ENCODE results near the gene EIF2D.

Gene EIF2D

GRCh38 chr1:206577626-206578025, 34.6 kb downstream of the EIF2D start:
- Histone ChIP-seq H3K36me3 (ENCODE audit: insufficient read depth) (no peaks in the 10 kb centered on the region; the same call in 1 of the 2 replicates), H3K4me2 (no peak overlapping the region), H4K20me1 (ENCODE audit: insufficient read depth) (peaks cover 59% of the 10 kb centered on the region), H3K27ac (no peak overlapping the region), H2AFZ (ENCODE audit: low read depth) (no peak overlapping the region), H3K9ac (no peak overlapping the region), H3K27me3 (ENCODE audit: insufficient read depth, low read depth) (no peaks in the 10 kb centered on the region), H3K79me2 (ENCODE audit: insufficient read depth, low read depth) (peaks cover 95% of the 10 kb centered on the region), H3K4me1 (ENCODE audit: low read depth, poor library complexity, severe bottlenecking) (peaks cover 38% of the 10 kb centered on the region), H3K4me3 (IDR thresholded peaks at IDR 0.05; ENCODE audit: insufficient read depth, low read depth, low read length) (no peak overlapping the region)
- no peak for TF ChIP-seq CTCF (conservative IDR thresholded peaks at IDR 0.05; ENCODE audit: low read depth, low read length)

GRCh38 chr1:206575894-206576737, 36.1 kb downstream of the EIF2D start:
- H3K27me3 ChIP-seq (ENCODE audit: insufficient read depth, low read depth) = no peaks in the 10 kb centered on the region
- H3K36me3 ChIP-seq (ENCODE audit: insufficient read depth) = no peaks in the 10 kb centered on the region; the same call in 1 of the 2 replicates
- H3K4me1 ChIP-seq (ENCODE audit: low read depth, poor library complexity, severe bottlenecking) = peaks cover 45% of the 10 kb centered on the region
- no peak overlapping the region for H3K9ac ChIP-seq
- no peak overlapping the region for H2AFZ ChIP-seq (ENCODE audit: low read depth)
- H4K20me1 ChIP-seq (ENCODE audit: insufficient read depth) = peaks cover 62% of the 10 kb centered on the region
- peaks cover 100% of the 10 kb centered on the region for H3K79me2 ChIP-seq (ENCODE audit: insufficient read depth, low read depth)
- TF ChIP-seq CTCF (conservative IDR thresholded peaks at IDR 0.05; ENCODE audit: low read depth, low read length) = no peak
- no peak overlapping the region; the same call in 1 of the 2 replicates for H3K27ac ChIP-seq
- no peak overlapping the region for H3K4me3 ChIP-seq (IDR thresholded peaks at IDR 0.05; ENCODE audit: insufficient read depth, low read depth, low read length)
- H3K4me2 ChIP-seq = no peak overlapping the region

- no peak overlapping the region; the same call in 1 of the 2 replicates for H3K4me2 ChIP-seq
- no peak overlapping the region for H2AFZ ChIP-seq (ENCODE audit: low read depth)
- H3K4me1 ChIP-seq (ENCODE audit: low read depth, poor library complexity, severe bottlenecking) = peaks cover 53% of the 10 kb centered on the region
- no peak overlapping the region for H3K27ac ChIP-seq
- no peaks in the 10 kb centered on the region for H3K27me3 ChIP-seq (ENCODE audit: insufficient read depth, low read depth)
- H3K79me2 ChIP-seq (ENCODE audit: insufficient read depth, low read depth) = peaks cover 100% of the 10 kb centered on the region
- H3K36me3 ChIP-seq (ENCODE audit: insufficient read depth) = no peaks in the 10 kb centered on the region; the same call in 1 of the 2 replicates
- H4K20me1 ChIP-seq (ENCODE audit: insufficient read depth) = peaks cover 60% of the 10 kb centered on the region
- H3K4me3 ChIP-seq (IDR thresholded peaks at IDR 0.05; ENCODE audit: insufficient read depth, low read depth, low read length) = no peak overlapping the region
- H3K9ac ChIP-seq = no peak overlapping the region
- TF ChIP-seq CTCF (conservative IDR thresholded peaks at IDR 0.05; ENCODE audit: low read depth, low read length) = no peak
Measured at GRCh38 chr1:206575165-206575893, 36.9 kb downstream of the EIF2D start.

- TF ChIP-seq CTCF (conservative IDR thresholded peaks at IDR 0.05; ENCODE audit: low read depth, low read length) = no peak
- no peak overlapping the region for H2AFZ ChIP-seq (ENCODE audit: low read depth)
- H3K27ac ChIP-seq = no peak overlapping the region
- no peak overlapping the region for H3K4me3 ChIP-seq (IDR thresholded peaks at IDR 0.05; ENCODE audit: insufficient read depth, low read depth, low read length)
- no peaks in the 10 kb centered on the region for H3K27me3 ChIP-seq (ENCODE audit: insufficient read depth, low read depth)
- peaks cover 47% of the 10 kb centered on the region for H4K20me1 ChIP-seq (ENCODE audit: insufficient read depth)
- no peaks in the 10 kb centered on the region; the same call in 1 of the 2 replicates for H3K36me3 ChIP-seq (ENCODE audit: insufficient read depth)
- H3K4me2 ChIP-seq = no peak overlapping the region
- peaks cover 63% of the 10 kb centered on the region for H3K4me1 ChIP-seq (ENCODE audit: low read depth, poor library complexity, severe bottlenecking)
- H3K79me2 ChIP-seq (ENCODE audit: insufficient read depth, low read depth) = peaks cover 100% of the 10 kb centered on the region
- no peak overlapping the region for H3K9ac ChIP-seq
Measured at GRCh38 chr1:206573762-206574161, 38.5 kb downstream of the EIF2D start.
